Fibroblast of lung (primary cell): ENCODE results near the gene RTF1. TPM values are rescaled to one million over a fixed set of nuclear protein-coding genes. Genes with fewer than 3 reads are reported as not detected.

ENCODE experiments used
- DNase-seq, 2 donors: peaks; one replicate each; pipeline versions ENCODE4 v3.0.0 to v3.0.0-alpha.2; 2010; ENCODE audit warnings: low read depth in 2 of 2
- H2AFZ ChIP-seq: 2 replicates; pipeline ENCODE4 v1.5.1; 2012; ENCODE audit warnings: low read length, control low read depth, inconsistent platforms
- H3K27ac ChIP-seq: 2 replicates; pipeline ENCODE4 v1.5.1; 2011; ENCODE audit warnings: low read length, control low read depth; ENCODE audit not compliant: insufficient read depth
- H3K27me3 ChIP-seq: 2 replicates; pipeline ENCODE4 v1.5.1; 2011; ENCODE audit warnings: mild to moderate bottlenecking, low read length; ENCODE audit not compliant: control insufficient read depth, insufficient read depth
- H3K36me3 ChIP-seq: 2 replicates; pipeline ENCODE4 v1.5.1; 2011; ENCODE audit warnings: low read length; ENCODE audit not compliant: control insufficient read depth, insufficient read depth
- H3K4me1 ChIP-seq: 2 replicates; pipeline ENCODE4 v1.5.1; 2011; ENCODE audit warnings: low read length; ENCODE audit not compliant: control insufficient read depth, insufficient read depth; ENCODE audit errors: extremely low read depth
- H3K4me2 ChIP-seq: 2 replicates; pipeline ENCODE4 v1.5.1; 2011; ENCODE audit warnings: low read length, control low read depth; ENCODE audit not compliant: insufficient read depth; ENCODE audit errors: extremely low read depth
- H3K4me3 ChIP-seq, 4 experiments: fragments of 200-600 bp in 1 of 4; sonication (generic) in 1 of 4; replicated peaks in 1 of 4; 2 replicates each; pipeline ENCODE4 v1.5.1; 2011 to 2016; ENCODE audit warnings: low read length in 4 of 4, low read depth in 3 of 4, mild to moderate bottlenecking in 3 of 4, control low read depth in 2 of 4, inconsistent platforms in 1 of 4, mixed read lengths in 1 of 4; ENCODE audit not compliant: insufficient read depth in 1 of 4; ENCODE audit errors: control extremely low read depth in 1 of 4
- H3K79me2 ChIP-seq: 2 replicates; pipeline ENCODE4 v1.5.1; 2012; ENCODE audit warnings: mild to moderate bottlenecking, low read length, inconsistent platforms; ENCODE audit not compliant: control insufficient read depth, insufficient read depth
- H3K9ac ChIP-seq: 2 replicates; pipeline ENCODE4 v1.5.1; 2011; ENCODE audit warnings: mild to moderate bottlenecking, low read length, control low read depth; ENCODE audit not compliant: insufficient read depth
- H3K9me3 ChIP-seq: 2 replicates; pipeline ENCODE4 v1.5.1; 2012; ENCODE audit warnings: low read depth, low read length; ENCODE audit not compliant: control insufficient read depth, insufficient read depth
- H4K20me1 ChIP-seq: 2 replicates; pipeline ENCODE4 v1.5.1; 2011; ENCODE audit warnings: low read length; ENCODE audit not compliant: control insufficient read depth, insufficient read depth; ENCODE audit errors: extremely low read depth
- EZH2 ChIP-seq: IDR thresholded peaks from 2 replicates; pipeline ENCODE4 v1.5.1; 2012; ENCODE audit warnings: low read length, control low read depth, mild to moderate bottlenecking; ENCODE audit errors: missing control alignments
- polyA plus RNA-seq, 2 donors: library from polyadenylated mRNA; depleted of rRNA in 1 of 2; stranded (reverse) in 1 of 2; unstranded in 1 of 2; fragments of >200 nt; gene quantifications; 2 replicates each; pipeline ENCODE4 v1.2.1, GENCODE V29; 2011 to 2012; ENCODE audit warnings: missing spikeins in 1 of 2
- total RNA-seq: library from RNA; depleted of rRNA; stranded (reverse); fragments of >200 nt; gene quantifications from 2 replicates; pipeline ENCODE4 v1.2.1, GENCODE V29; 2014
- TF ChIP-seq, protein P1 (sequence below), 2 donors: IDR thresholded peaks in 1 of 2; conservative IDR thresholded peaks in 1 of 2; 1 replicate in 1 of 2; 2 replicates in 1 of 2; pipeline ENCODE4 v1.5.1; 2011 to 2012; ENCODE audit warnings: low read length in 2 of 2, control low read depth in 1 of 2, inconsistent platforms in 1 of 2, low read depth in 1 of 2, mild to moderate bottlenecking in 1 of 2

The RTF1 gene
- total and polyA plus RNA-seq, 2 donors (not counting 1 experiment from before 2014, with no cell fraction given) = 16.0 to 38.9 TPM

DNA sequence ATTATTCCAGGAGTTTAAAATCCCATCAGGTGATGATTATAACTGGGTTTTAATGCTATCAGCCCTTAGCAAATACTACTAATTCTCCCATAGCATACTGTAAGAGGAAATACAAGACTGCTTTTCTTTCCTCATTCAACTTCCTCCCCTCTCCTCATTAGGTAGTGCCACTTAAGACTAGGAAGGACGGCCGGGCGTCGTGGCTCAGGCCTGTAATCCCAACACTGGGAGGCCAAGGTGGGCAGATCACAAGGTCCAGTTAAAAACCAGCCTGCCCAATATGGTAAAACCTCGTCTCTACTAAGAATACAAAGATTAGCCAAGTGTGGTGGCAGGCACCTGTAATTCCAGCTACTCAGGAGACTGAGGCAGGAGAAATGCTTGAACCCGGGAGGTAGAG is 29.2 kb upstream of the RTF1 start:
- H3K4me2 ChIP-seq = no peak overlapping the region
- no peaks in the 10 kb centered on the region for H3K4me1 ChIP-seq
- DNase-seq = no peak
- H3K27ac ChIP-seq = no peak overlapping the region
- no peaks in the 10 kb centered on the region for H3K27me3 ChIP-seq
- H3K79me2 ChIP-seq = no peaks in the 10 kb centered on the region
- TF ChIP-seq, protein P1, sequence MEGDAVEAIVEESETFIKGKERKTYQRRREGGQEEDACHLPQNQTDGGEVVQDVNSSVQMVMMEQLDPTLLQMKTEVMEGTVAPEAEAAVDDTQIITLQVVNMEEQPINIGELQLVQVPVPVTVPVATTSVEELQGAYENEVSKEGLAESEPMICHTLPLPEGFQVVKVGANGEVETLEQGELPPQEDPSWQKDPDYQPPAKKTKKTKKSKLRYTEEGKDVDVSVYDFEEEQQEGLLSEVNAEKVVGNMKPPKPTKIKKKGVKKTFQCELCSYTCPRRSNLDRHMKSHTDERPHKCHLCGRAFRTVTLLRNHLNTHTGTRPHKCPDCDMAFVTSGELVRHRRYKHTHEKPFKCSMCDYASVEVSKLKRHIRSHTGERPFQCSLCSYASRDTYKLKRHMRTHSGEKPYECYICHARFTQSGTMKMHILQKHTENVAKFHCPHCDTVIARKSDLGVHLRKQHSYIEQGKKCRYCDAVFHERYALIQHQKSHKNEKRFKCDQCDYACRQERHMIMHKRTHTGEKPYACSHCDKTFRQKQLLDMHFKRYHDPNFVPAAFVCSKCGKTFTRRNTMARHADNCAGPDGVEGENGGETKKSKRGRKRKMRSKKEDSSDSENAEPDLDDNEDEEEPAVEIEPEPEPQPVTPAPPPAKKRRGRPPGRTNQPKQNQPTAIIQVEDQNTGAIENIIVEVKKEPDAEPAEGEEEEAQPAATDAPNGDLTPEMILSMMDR (conservative IDR thresholded peaks at IDR 0.05 in 1 of 2, IDR thresholded peaks at IDR 0.05 in 1 of 2; ENCODE audit: low read depth in 1 of 2, low read length in 2 of 2) = no peak
- TF ChIP-seq EZH2 = no peak
- no peak overlapping the region for H2AFZ ChIP-seq
- no peaks in the 10 kb centered on the region for H3K36me3 ChIP-seq
- no peaks in the 10 kb centered on the region for H4K20me1 ChIP-seq
- no peak overlapping the region for H3K9ac ChIP-seq
- H3K9me3 ChIP-seq = no peaks in the 10 kb centered on the region
- H3K4me3 ChIP-seq = no peak overlapping the region

DNA sequence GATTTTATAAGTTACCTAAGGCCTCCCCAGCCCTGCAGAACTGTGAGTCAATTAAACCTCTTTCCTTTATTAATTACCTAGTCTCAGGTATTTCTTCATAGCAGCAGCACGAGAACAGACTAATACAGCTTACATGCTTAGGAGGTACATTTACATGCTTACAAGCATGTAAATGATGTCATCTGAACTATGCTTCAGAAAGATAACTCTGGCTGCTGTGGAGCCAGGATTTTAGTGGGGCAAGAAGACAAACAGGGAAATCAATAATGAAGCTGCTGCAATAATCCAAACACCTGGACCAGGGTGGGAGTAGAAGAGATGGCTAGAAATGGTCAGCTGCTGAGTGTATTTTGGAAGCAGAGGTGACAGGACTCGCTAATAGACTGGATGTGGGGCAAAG is 24.2 kb upstream of the RTF1 start:
- H2AFZ ChIP-seq = no peak overlapping the region
- H4K20me1 ChIP-seq = no peaks in the 10 kb centered on the region
- H3K36me3 ChIP-seq = peaks cover 4% of the 10 kb centered on the region
- no peak overlapping the region for H3K4me2 ChIP-seq
- H3K27ac ChIP-seq = no peak overlapping the region
- H3K79me2 ChIP-seq = no peaks in the 10 kb centered on the region
- no peak for DNase-seq
- no peaks in the 10 kb centered on the region for H3K9me3 ChIP-seq
- no peaks in the 10 kb centered on the region for H3K27me3 ChIP-seq
- no peak overlapping the region for H3K4me3 ChIP-seq
- H3K4me1 ChIP-seq = peaks cover 2% of the 10 kb centered on the region
- no peak for TF ChIP-seq EZH2
- TF ChIP-seq, protein P1 (conservative IDR thresholded peaks at IDR 0.05 in 1 of 2, IDR thresholded peaks at IDR 0.05 in 1 of 2; ENCODE audit: low read depth in 1 of 2, low read length in 2 of 2) = no peak
- no peak overlapping the region for H3K9ac ChIP-seq

DNA sequence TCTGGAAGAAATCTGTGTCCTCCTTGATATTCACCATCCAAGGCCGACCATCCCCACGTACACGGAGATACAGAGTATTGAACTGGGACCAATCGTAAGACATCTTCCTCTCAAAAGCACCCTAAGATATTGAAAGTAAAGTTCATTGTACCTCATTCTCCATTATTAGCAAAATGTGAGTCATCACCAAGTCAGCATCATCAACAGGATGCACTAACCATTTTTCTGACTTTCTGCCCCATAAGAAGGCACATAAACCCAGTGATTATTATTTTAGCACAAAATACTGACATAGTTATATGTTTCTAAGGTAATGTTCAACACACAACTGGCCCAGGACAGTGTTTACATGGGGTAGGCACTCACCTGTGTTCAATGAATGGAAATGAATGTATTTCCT is 22.0 kb upstream of the RTF1 start:
- TF ChIP-seq EZH2 = no peak
- TF ChIP-seq, protein P1 (conservative IDR thresholded peaks at IDR 0.05 in 1 of 2, IDR thresholded peaks at IDR 0.05 in 1 of 2; ENCODE audit: low read depth in 1 of 2, low read length in 2 of 2) = no peak
- H3K4me1 ChIP-seq = peaks cover 2% of the 10 kb centered on the region
- H3K9me3 ChIP-seq = no peaks in the 10 kb centered on the region
- no peaks in the 10 kb centered on the region for H3K79me2 ChIP-seq
- H3K27ac ChIP-seq = no peak overlapping the region
- H2AFZ ChIP-seq = no peak overlapping the region
- no peak overlapping the region for H3K9ac ChIP-seq
- no peak overlapping the region for H3K4me2 ChIP-seq
- H3K4me3 ChIP-seq = no peak overlapping the region
- H3K36me3 ChIP-seq = peaks cover 4% of the 10 kb centered on the region
- H4K20me1 ChIP-seq = no peaks in the 10 kb centered on the region
- no peak for DNase-seq
- H3K27me3 ChIP-seq = no peaks in the 10 kb centered on the region
